SK-N-SH (cell line): ENCODE results near the gene ZSCAN18. TPM values are rescaled to one million over a fixed set of nuclear protein-coding genes. Genes with fewer than 3 reads are reported as not detected.
A peak's percentile ranks its signal among the peaks of the same experiment; 100 is the strongest.
"Not testable (repeated sequence)": the region's sequence is repeated elsewhere in the genome, so short reads cannot be mapped to it uniquely, and the experiment has no call there.

Experiments
- CTCF ChIA-PET: fragments of 300-600, 350-600 bp; formaldehyde crosslinking; extraction: SDS; loops from one replicate; lab custom pipeline; 2021; lab: Yijun Ruan, JAX
- POLR2A ChIA-PET: fragments of 350-600 bp; sonication (Branson Sonifier 250); formaldehyde crosslinking; extraction: SDS; loops from one replicate; lab custom pipeline; 2020; ENCODE audit warnings: antibody characterized with exemption, inconsistent platforms; lab: Yijun Ruan, JAX
- DNase-seq: peaks from one replicate; pipeline ENCODE4 v3.0.0; 2012
- H2AFZ ChIP-seq: fragments of 200-600 bp; sonication (generic); 2 replicates; pipeline ENCODE4 v1.8.1; 2016; ENCODE audit warnings: antibody characterized with exemption, mild to moderate bottlenecking, low read depth
- H3F3A ChIP-seq: fragments of 200-600 bp; sonication (generic); replicated peaks from 2 replicates; pipeline ENCODE3; 2016; ENCODE audit warnings: antibody characterized with exemption, mild to moderate bottlenecking; ENCODE audit not compliant: insufficient read depth
- H3K27ac ChIP-seq, 2 experiments: fragments of 200-500 bp in 1 of 2; fragments of 200-600 bp in 1 of 2; sonication (Bioruptor generic) in 1 of 2; sonication (generic), shearing (Covaris generic) in 1 of 2; 2 replicates each; pipeline versions ENCODE4 v1.5.1 to v1.6.1; 2014 to 2016; ENCODE audit warnings: low read depth in 2 of 2, inconsistent platforms in 1 of 2, low read length in 1 of 2, mild to moderate bottlenecking in 1 of 2, mixed read lengths in 1 of 2
- H3K27me3 ChIP-seq: fragments of 200-600 bp; sonication (generic), shearing (Covaris generic); 2 replicates; pipeline ENCODE4 v1.6.1; 2016; ENCODE audit warnings: mixed run types; ENCODE audit not compliant: insufficient read depth
- H3K36me3 ChIP-seq, 2 experiments: fragments of 200-500 bp in 1 of 2; fragments of 200-600 bp in 1 of 2; sonication (Bioruptor generic) in 1 of 2; sonication (generic) in 1 of 2; replicated peaks in 1 of 2; 2 replicates each; pipeline versions ENCODE3 to v1.5.1; 2014 to 2016; ENCODE audit warnings: low read length in 1 of 2, mild to moderate bottlenecking in 1 of 2; ENCODE audit not compliant: insufficient read depth in 2 of 2, control insufficient read depth in 1 of 2
- H3K4me1 ChIP-seq, 2 experiments: fragments of 200-500 bp in 1 of 2; fragments of 200-600 bp in 1 of 2; sonication (Bioruptor generic) in 1 of 2; sonication (generic), shearing (Covaris generic) in 1 of 2; 2 replicates each; pipeline versions ENCODE4 v1.5.1 to v1.6.1; 2014 to 2016; ENCODE audit warnings: low read depth in 1 of 2, low read length in 1 of 2, mixed run types in 1 of 2; ENCODE audit not compliant: insufficient read depth in 2 of 2, control insufficient read depth in 1 of 2
- H3K4me2 ChIP-seq: fragments of 200-600 bp; sonication (generic), shearing (Covaris generic); 2 replicates; pipeline ENCODE4 v1.6.1; 2017; ENCODE audit warnings: mixed run types
- H3K4me3 ChIP-seq, 2 experiments: fragments of 200-500 bp in 1 of 2; fragments of 200-600 bp in 1 of 2; sonication (Bioruptor generic) in 1 of 2; sonication (generic), shearing (Covaris generic) in 1 of 2; 2 replicates each; pipeline versions ENCODE4 v1.5.1 to v1.8.1; 2014 to 2016; ENCODE audit warnings: low read depth in 2 of 2, inconsistent platforms in 1 of 2, low read length in 1 of 2, mild to moderate bottlenecking in 1 of 2, mixed read lengths in 1 of 2, moderate library complexity in 1 of 2
- H3K79me2 ChIP-seq: fragments of 200-600 bp; sonication (generic); 2 replicates; pipeline ENCODE4 v1.8.1; 2017; ENCODE audit warnings: mild to moderate bottlenecking; ENCODE audit not compliant: insufficient read depth
- H3K9ac ChIP-seq: fragments of 200-600 bp; sonication (generic); 2 replicates; pipeline ENCODE4 v1.6.1; 2017; ENCODE audit warnings: mixed run types
- H3K9me2 ChIP-seq: fragments of 200-600 bp; sonication (generic); 2 replicates; pipeline ENCODE4 v1.6.1; 2017; ENCODE audit warnings: mixed run types
- H3K9me3 ChIP-seq: fragments of 200-600 bp; sonication (generic); 2 replicates; pipeline ENCODE4 v1.6.1; 2017; ENCODE audit warnings: mixed run types, mild to moderate bottlenecking, moderate library complexity
- H4K20me1 ChIP-seq: fragments of 200-600 bp; sonication (generic); 2 replicates; pipeline ENCODE4 v1.6.1; 2017; ENCODE audit warnings: mild to moderate bottlenecking, mixed run types; ENCODE audit not compliant: insufficient read depth
- ELF1 ChIP-seq: IDR thresholded peaks from 2 replicates; pipeline ENCODE4 v1.4.0; 2012
- EZH2phosphoT487 ChIP-seq: fragments of 200-600 bp; sonication (generic); IDR thresholded peaks from 2 replicates; pipeline ENCODE4 v1.6.1; 2017; ENCODE audit warnings: low read depth, mixed run types, mild to moderate bottlenecking, antibody characterized with exemption, moderate library complexity, borderline replicate concordance
- FOXJ3 ChIP-seq: sonication (generic); formaldehyde crosslinking; IDR thresholded peaks from 2 replicates; pipeline ENCODE4 v1.5.1; 2020; ENCODE audit warnings: mild to moderate bottlenecking, missing genetic modification reagents
- GABPA ChIP-seq: IDR thresholded peaks from 2 replicates; pipeline ENCODE4 v1.4.0; 2012; ENCODE audit warnings: low read depth, mild to moderate bottlenecking
- JUND ChIP-seq: IDR thresholded peaks from 2 replicates; pipeline ENCODE4 v1.4.0; 2012
- MEF2A ChIP-seq: IDR thresholded peaks from 2 replicates; pipeline ENCODE4 v1.4.0; 2012; ENCODE audit warnings: low read depth, borderline replicate concordance
- RFX5 ChIP-seq: IDR thresholded peaks from 2 replicates; pipeline ENCODE4 v1.6.1; 2012; ENCODE audit warnings: mild to moderate bottlenecking, improper control_type of control experiment, low read length
- RXRA ChIP-seq: IDR thresholded peaks from 2 replicates; pipeline ENCODE4 v1.4.0; 2012; ENCODE audit warnings: low read depth, mild to moderate bottlenecking, borderline replicate concordance
- SIN3A ChIP-seq: IDR thresholded peaks from 2 replicates; pipeline ENCODE4 v1.6.1; 2012; ENCODE audit warnings: low read depth, mild to moderate bottlenecking, low read length, moderate library complexity, borderline replicate concordance
- SMC3 ChIP-seq: IDR thresholded peaks from 2 replicates; pipeline ENCODE4 v1.6.1; 2012; ENCODE audit warnings: low read depth, low read length, improper control_type of control experiment
- WGBS: methylation state at CpG from one replicate; pipeline ENCODE4 v1.1.6; 2017; ENCODE audit warnings: low lambda C conversion rate; 5-methylcytosine and 5-hydroxymethylcytosine counted together
- polyA plus RNA-seq, 3 experiments: library from polyadenylated mRNA; depleted of rRNA; stranded (reverse); fragments of >200 nt; gene quantifications; 2 replicates each; pipeline ENCODE4 v1.2.3, GENCODE V29; 2012
- TF ChIP-seq, protein P1 (sequence below): IDR thresholded peaks from 2 replicates; pipeline ENCODE4; 2012
- TF ChIP-seq, protein P2 (sequence below): fragments of 200-600 bp; sonication (generic); IDR thresholded peaks from 2 replicates; pipeline ENCODE4 v1.6.1; 2017; ENCODE audit warnings: antibody characterized with exemption, mild to moderate bottlenecking, moderate library complexity
- TF ChIP-seq, protein P3 (sequence below): fragments of 150-350 bp; IDR thresholded peaks from 2 replicates; pipeline ENCODE4 v1.6.1; 2016; ENCODE audit warnings: mild to moderate bottlenecking, low read depth, low read length
- TF ChIP-seq, protein P4 (sequence below): IDR thresholded peaks from 2 replicates; pipeline ENCODE4 v1.6.1; 2012; ENCODE audit warnings: mild to moderate bottlenecking, low read depth, low read length, moderate library complexity

The ZSCAN18 gene
- polyA plus RNA-seq, 1 of the 3 experiments (the other 2 are of a cell fraction): 26.7 TPM

DNA sequence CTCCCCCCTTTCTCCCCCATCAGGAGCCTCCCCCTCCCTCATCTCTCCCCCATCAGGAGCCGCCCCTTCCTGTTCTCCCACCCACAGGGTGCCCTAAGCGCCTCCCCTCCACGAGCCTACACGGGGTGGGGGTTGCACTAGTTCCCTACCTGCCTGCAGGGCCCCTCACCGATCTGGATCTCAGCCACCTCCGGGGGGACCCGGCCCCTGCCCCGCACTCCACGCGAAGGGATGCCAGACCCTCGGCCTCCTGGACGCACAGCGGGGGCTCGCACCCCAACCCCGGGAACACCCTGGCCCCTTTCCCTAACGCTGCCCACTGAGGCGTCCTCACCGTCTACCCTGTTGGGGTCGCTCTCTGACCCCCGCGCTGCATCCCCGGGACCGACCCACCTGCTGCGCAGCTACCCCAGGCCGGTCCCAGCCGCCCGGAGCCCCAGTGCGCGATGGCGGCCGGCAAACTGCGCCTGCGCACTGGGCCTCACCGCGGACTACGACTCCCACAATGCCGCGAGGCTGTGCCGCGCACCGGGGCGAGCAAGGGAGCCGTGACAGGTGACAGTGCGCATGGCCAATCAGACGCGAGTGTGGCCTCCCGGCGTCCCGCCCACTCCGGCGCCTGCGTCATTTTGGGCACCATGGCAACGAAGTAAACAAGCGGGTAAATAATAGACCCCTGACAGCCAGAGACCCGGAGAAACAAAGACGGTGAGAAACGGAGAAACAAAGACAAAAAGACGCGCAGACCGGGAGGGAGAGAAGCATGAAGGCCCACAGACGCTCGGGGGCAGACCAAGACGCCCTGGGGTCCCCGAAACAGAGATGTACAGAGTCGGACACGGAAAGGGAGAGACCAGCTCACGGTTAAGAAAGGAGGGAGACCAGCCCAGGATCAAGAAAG lies at the start of gene ZSCAN18 (continued):
- TF ChIP-seq RFX5 (0 out of 2 replicates have a peak, but pooled peaks have one; percentile 17), SMC3 (no peak), RXRA (no peak), ELF1 (no peak), MEF2A (no peak), EZH2phosphoT487 (no peak), GABPA (no peak), JUND (no peak), SIN3A (no peak)
- TF ChIP-seq, protein P1, sequence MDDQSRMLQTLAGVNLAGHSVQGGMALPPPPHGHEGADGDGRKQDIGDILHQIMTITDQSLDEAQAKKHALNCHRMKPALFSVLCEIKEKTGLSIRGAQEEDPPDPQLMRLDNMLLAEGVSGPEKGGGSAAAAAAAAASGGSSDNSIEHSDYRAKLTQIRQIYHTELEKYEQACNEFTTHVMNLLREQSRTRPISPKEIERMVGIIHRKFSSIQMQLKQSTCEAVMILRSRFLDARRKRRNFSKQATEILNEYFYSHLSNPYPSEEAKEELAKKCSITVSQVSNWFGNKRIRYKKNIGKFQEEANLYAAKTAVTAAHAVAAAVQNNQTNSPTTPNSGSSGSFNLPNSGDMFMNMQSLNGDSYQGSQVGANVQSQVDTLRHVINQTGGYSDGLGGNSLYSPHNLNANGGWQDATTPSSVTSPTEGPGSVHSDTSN: peak; percentile 96
- TF ChIP-seq, protein P2, sequence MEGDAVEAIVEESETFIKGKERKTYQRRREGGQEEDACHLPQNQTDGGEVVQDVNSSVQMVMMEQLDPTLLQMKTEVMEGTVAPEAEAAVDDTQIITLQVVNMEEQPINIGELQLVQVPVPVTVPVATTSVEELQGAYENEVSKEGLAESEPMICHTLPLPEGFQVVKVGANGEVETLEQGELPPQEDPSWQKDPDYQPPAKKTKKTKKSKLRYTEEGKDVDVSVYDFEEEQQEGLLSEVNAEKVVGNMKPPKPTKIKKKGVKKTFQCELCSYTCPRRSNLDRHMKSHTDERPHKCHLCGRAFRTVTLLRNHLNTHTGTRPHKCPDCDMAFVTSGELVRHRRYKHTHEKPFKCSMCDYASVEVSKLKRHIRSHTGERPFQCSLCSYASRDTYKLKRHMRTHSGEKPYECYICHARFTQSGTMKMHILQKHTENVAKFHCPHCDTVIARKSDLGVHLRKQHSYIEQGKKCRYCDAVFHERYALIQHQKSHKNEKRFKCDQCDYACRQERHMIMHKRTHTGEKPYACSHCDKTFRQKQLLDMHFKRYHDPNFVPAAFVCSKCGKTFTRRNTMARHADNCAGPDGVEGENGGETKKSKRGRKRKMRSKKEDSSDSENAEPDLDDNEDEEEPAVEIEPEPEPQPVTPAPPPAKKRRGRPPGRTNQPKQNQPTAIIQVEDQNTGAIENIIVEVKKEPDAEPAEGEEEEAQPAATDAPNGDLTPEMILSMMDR: no peak

DNA sequence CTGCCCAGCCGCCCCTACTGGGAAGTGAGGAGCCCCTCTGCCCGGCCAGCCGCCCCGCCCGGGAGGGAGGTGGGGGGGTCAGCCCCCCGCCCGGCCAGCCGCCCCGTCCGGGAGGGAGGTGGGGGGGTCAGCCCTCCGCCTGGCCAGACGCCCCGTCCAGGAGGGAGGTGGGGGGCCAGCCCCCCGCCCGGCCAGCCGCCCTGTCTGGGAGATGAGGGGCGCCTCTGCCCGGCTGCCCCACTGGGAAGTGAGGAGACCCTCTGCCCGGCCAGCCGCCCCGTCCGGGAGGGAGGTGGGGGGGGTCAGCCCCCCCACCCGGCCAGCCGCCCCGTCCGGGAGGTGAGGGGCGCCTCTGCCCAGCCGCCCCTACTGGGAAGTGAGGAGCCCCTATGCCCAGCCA lies 49.4 kb upstream of the ZSCAN18 start:
- H3F3A ChIP-seq, CTCF ChIA-PET, POLR2A ChIA-PET, H3K4me3 ChIP-seq, DNase-seq, H4K20me1 ChIP-seq, H3K9ac ChIP-seq, H3K4me2 ChIP-seq, H3K4me1 ChIP-seq, H3K27ac ChIP-seq, H3K27me3 ChIP-seq, H3K9me2 ChIP-seq, H2AFZ ChIP-seq: not testable (repeated sequence)
- 80% methylated on average over 7 of the region's 28 CpGs for WGBS
- Histone ChIP-seq H3K36me3 (peaks cover 2 to 25% of the 10 kb centered on the region in 2 experiments), H3K79me2 (peaks cover 68% of the 10 kb centered on the region), H3K9me3 (peaks cover 10% of the 10 kb centered on the region)

DNA sequence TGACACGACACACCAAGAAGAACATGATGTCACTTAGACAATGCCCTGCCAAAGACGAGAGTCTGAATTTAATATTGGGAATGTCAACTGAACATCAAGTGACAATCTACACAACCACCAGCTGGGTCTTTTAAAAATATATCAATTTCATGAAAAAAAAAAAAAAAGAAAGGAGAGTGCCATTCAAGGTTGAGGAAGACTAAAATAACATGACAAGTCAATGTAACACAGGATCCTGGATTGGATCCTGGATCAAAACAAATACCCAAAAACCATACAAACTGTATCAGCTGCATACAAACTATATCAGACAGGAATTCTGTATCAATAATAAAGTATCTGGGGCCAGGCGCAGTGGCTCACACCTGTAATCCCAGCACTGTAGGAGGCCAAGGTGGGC lies 47.8 kb upstream of the ZSCAN18 start:
- H4K20me1 ChIP-seq: no peaks in the 10 kb centered on the region
- CTCF ChIA-PET: no interaction called here
- H3K27me3 ChIP-seq: no peaks in the 10 kb centered on the region
- H3F3A ChIP-seq: peaks cover 4% of the 10 kb centered on the region
- H3K4me3 ChIP-seq: no peak overlapping the region
- H3K36me3 ChIP-seq: peaks cover 8 to 41% of the 10 kb centered on the region in 2 experiments
- H3K79me2 ChIP-seq: peaks cover 67% of the 10 kb centered on the region
- H2AFZ ChIP-seq: no peak overlapping the region
- no peak for DNase-seq
- H3K9me2 ChIP-seq: no peaks in the 10 kb centered on the region
- H3K9ac ChIP-seq: no peak overlapping the region
- POLR2A ChIA-PET: no interaction called here
- 88% methylated on average over 3 of the region's 3 CpGs for whole genome bisulfite sequencing
- H3K9me3 ChIP-seq: peaks cover 10% of the 10 kb centered on the region
- H3K4me1 ChIP-seq: no peaks in the 10 kb centered on the region; a peak in 1 of 4 replicates
- H3K27ac ChIP-seq: no peak overlapping the region
- no peak overlapping the region for H3K4me2 ChIP-seq
- no peak for TF ChIP-seq FOXJ3 (CRISPR knock-in tag)
- TF ChIP-seq ELF1: no peak
- TF ChIP-seq, protein P3, sequence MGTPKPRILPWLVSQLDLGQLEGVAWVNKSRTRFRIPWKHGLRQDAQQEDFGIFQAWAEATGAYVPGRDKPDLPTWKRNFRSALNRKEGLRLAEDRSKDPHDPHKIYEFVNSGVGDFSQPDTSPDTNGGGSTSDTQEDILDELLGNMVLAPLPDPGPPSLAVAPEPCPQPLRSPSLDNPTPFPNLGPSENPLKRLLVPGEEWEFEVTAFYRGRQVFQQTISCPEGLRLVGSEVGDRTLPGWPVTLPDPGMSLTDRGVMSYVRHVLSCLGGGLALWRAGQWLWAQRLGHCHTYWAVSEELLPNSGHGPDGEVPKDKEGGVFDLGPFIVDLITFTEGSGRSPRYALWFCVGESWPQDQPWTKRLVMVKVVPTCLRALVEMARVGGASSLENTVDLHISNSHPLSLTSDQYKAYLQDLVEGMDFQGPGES: no peak
- TF ChIP-seq SMC3: no peak
- TF ChIP-seq RXRA: no peak
- no peak for TF ChIP-seq RFX5
- TF ChIP-seq GABPA: no peak
- TF ChIP-seq, protein P4, sequence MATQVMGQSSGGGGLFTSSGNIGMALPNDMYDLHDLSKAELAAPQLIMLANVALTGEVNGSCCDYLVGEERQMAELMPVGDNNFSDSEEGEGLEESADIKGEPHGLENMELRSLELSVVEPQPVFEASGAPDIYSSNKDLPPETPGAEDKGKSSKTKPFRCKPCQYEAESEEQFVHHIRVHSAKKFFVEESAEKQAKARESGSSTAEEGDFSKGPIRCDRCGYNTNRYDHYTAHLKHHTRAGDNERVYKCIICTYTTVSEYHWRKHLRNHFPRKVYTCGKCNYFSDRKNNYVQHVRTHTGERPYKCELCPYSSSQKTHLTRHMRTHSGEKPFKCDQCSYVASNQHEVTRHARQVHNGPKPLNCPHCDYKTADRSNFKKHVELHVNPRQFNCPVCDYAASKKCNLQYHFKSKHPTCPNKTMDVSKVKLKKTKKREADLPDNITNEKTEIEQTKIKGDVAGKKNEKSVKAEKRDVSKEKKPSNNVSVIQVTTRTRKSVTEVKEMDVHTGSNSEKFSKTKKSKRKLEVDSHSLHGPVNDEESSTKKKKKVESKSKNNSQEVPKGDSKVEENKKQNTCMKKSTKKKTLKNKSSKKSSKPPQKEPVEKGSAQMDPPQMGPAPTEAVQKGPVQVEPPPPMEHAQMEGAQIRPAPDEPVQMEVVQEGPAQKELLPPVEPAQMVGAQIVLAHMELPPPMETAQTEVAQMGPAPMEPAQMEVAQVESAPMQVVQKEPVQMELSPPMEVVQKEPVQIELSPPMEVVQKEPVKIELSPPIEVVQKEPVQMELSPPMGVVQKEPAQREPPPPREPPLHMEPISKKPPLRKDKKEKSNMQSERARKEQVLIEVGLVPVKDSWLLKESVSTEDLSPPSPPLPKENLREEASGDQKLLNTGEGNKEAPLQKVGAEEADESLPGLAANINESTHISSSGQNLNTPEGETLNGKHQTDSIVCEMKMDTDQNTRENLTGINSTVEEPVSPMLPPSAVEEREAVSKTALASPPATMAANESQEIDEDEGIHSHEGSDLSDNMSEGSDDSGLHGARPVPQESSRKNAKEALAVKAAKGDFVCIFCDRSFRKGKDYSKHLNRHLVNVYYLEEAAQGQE: no peak
- no peak for TF ChIP-seq EZH2phosphoT487
